Adrenal gland (tissue), 5 donors: Measurements from ENCODE around the gene CHD2.

Experiments used
- POLR2A ChIP-seq, 2 donors: fragments of 450-650 bp; IDR thresholded peaks; one replicate each; pipeline ENCODE4 v1.6.1; 2017; ENCODE audit warnings: antibody characterized with exemption in 2 of 2, mild to moderate bottlenecking in 2 of 2, moderate library complexity in 1 of 2
- TF ChIP-seq, protein P1 (sequence below), 6 experiments: fragments of 450-650 bp in 4 of 6; fragments of 200-600 bp in 2 of 6; sonication (generic) in 1 of 6; IDR thresholded peaks; 1 replicate in 5 of 6; 2 replicates in 1 of 6; pipeline versions ENCODE4 v1.5.1 to v1.8.0; 2016 to 2021; ENCODE audit warnings: antibody characterized with exemption in 6 of 6, mild to moderate bottlenecking in 2 of 6, moderate library complexity in 1 of 6
- donor health status: DM: no; HTN: no; CAD: no.

- TF ChIP-seq, protein P1, sequence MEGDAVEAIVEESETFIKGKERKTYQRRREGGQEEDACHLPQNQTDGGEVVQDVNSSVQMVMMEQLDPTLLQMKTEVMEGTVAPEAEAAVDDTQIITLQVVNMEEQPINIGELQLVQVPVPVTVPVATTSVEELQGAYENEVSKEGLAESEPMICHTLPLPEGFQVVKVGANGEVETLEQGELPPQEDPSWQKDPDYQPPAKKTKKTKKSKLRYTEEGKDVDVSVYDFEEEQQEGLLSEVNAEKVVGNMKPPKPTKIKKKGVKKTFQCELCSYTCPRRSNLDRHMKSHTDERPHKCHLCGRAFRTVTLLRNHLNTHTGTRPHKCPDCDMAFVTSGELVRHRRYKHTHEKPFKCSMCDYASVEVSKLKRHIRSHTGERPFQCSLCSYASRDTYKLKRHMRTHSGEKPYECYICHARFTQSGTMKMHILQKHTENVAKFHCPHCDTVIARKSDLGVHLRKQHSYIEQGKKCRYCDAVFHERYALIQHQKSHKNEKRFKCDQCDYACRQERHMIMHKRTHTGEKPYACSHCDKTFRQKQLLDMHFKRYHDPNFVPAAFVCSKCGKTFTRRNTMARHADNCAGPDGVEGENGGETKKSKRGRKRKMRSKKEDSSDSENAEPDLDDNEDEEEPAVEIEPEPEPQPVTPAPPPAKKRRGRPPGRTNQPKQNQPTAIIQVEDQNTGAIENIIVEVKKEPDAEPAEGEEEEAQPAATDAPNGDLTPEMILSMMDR (IDR thresholded peaks at IDR 0.05), result no peak
- TF ChIP-seq POLR2A (IDR thresholded peaks at IDR 0.05), result no peak
These were observed 55.6 kb downstream of the CHD2 start for GRCh38 chr15:92955706-92956105.
